Sigmoid colon (tissue), 7 donors: ENCODE data around the gene SCOC. TPM values are rescaled to one million over a fixed set of nuclear protein-coding genes. Genes with fewer than 3 reads are reported as not detected.

ENCODE experiments used
- DNase-seq: peaks from one replicate; pipeline ENCODE4 v3.0.0-alpha.2; 2019
- H3K27ac ChIP-seq, 4 donors: fragments of 200-600 bp; sonication (generic); one replicate each; pipeline ENCODE4 v1.5.1; 2016 to 2019; ENCODE audit warnings: mild to moderate bottlenecking in 1 of 4
- H3K27me3 ChIP-seq, 3 donors: fragments of 200-600 bp; sonication (generic); one replicate each; pipeline ENCODE4 v1.5.1; 2019; ENCODE audit warnings: mild to moderate bottlenecking in 1 of 3
- H3K36me3 ChIP-seq, 4 donors: fragments of 200-600 bp; sonication (generic); one replicate each; pipeline ENCODE4 v1.5.1; 2016 to 2019
- H3K4me1 ChIP-seq, 4 donors: fragments of 200-600 bp; sonication (generic); one replicate each; pipeline ENCODE4 v1.5.1; 2017 to 2019
- H3K4me3 ChIP-seq, 4 donors: fragments of 200-600 bp; sonication (generic); one replicate each; pipeline ENCODE4 v1.5.1; 2017 to 2019; ENCODE audit warnings: mild to moderate bottlenecking in 2 of 4, moderate library complexity in 1 of 4
- H3K9me3 ChIP-seq, 4 donors: fragments of 200-600 bp in 3 of 4; sonication (generic) in 3 of 4; one replicate each; pipeline versions ENCODE4 v1.5.1 to v1.6.1; 2013 to 2019
- EP300 ChIP-seq, 4 donors: sonication (generic); formaldehyde crosslinking; IDR thresholded peaks; one replicate each; pipeline ENCODE4 v1.6.1; 2017; ENCODE audit warnings: antibody characterized with exemption in 4 of 4
- POLR2A ChIP-seq, 2 donors: fragments of 450-650 bp; IDR thresholded peaks; one replicate each; pipeline ENCODE4 v1.6.1; 2016; ENCODE audit warnings: antibody characterized with exemption in 2 of 2, mild to moderate bottlenecking in 2 of 2, moderate library complexity in 2 of 2
- POLR2AphosphoS5 ChIP-seq, 4 donors: sonication (generic); formaldehyde crosslinking; IDR thresholded peaks; one replicate each; pipeline ENCODE4 v1.6.1; 2017; ENCODE audit warnings: antibody characterized with exemption in 4 of 4
- WGBS, 2 donors: extraction: QIAGEN DNeasy Blood & Tissue Kit; methylation state at CpG; one replicate each; pipeline ENCODE4 v1.1.7; 2013; 5-methylcytosine and 5-hydroxymethylcytosine counted together
- intact Hi-C: fragments of 100-400 bp; cut with DNase I; formaldehyde crosslinking; loops from one replicate; pipeline ENCODE4 v1.15.1; 2023
- polyA plus RNA-seq, 3 donors: library from polyadenylated mRNA; stranded (reverse); fragments of 200-250 nt; gene quantifications; one replicate each; pipeline ENCODE4 v1.2.3, GENCODE V29; 2013
- total RNA-seq, 4 donors: library from RNA; depleted of rRNA; stranded (reverse); fragments of >200 nt; gene quantifications; one replicate each; pipeline ENCODE4 v1.1.0, GENCODE V29; 2016
- TF ChIP-seq, protein P1 (sequence below), 4 experiments: fragments of 450-650 bp in 3 of 4; fragments of 200-600 bp in 1 of 4; IDR thresholded peaks; one replicate each; pipeline ENCODE4 v1.5.1; 2016 to 2019; ENCODE audit warnings: antibody characterized with exemption in 4 of 4, mild to moderate bottlenecking in 3 of 4, moderate library complexity in 2 of 4
- donor health status: healthy with polysubstance abuse.
- donor health status: Bipolar disorder and iron deficiency.
- donor health status: healthy.

SCOC gene
- total and polyA plus RNA-seq, 7 donors, result 51.8 to 159 (median 73.5) TPM

DNA sequence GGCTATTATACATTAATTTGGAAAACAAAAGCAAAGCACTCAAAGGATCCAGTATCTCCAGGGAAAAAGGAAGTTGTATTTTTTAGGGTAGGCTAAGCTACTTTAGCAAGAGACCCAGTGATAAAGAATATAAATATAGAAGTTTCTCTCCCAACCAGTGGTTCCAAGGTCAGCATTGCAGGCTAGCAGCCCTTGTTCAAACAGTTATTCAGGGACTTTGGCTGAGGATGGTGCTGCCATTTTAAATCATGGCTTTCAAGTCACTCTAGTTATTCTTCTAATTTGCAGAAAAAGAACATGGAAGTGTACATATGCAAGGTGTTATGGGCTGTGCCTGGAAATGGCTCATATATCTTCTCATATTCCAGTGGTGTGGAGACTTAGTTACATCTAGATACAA, 9.3 kb downstream of the SCOC start:
- TF ChIP-seq POLR2AphosphoS5 (IDR thresholded peaks at IDR 0.05), result no peak
- Histone ChIP-seq H3K27me3 (no peaks in the 10 kb centered on the region), H3K36me3 (peaks cover 0 to 38% (median 1%) of the 10 kb centered on the region in 4 donors), H3K4me3 (no peak overlapping the region), H3K4me1 (peaks cover 0 to 5% (median 0%) of the 10 kb centered on the region in 4 donors), H3K9me3 (no peaks in the 10 kb centered on the region), H3K27ac (no peak overlapping the region)
- intact Hi-C loops, result no loop called here
- DNase-seq, result no peak

DNA sequence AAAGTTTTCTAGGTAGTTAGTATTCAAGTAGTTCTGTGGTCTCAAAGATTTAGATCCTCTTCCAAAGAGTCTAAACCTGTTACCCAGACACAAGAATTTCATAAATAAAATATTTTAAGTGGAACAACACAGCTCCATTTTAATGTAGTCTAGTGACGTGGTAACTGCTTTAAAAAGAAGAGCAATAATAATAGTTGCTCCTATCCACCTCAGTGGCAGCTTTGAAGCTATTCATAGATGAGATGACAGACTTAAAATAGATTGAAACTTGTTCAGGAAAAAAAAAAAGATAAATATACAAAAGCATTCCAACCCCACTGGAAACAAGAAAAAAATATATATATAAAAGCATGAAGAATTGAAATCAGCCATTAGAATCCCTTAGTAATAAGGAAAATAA, 14.6 kb downstream of the SCOC start:
- H3K36me3 ChIP-seq, result peaks cover 0 to 9% (median 0%) of the 10 kb centered on the region in 4 donors
- H3K27me3 ChIP-seq, result no peaks in the 10 kb centered on the region
- no peak for DNase-seq
- TF ChIP-seq, protein P1, sequence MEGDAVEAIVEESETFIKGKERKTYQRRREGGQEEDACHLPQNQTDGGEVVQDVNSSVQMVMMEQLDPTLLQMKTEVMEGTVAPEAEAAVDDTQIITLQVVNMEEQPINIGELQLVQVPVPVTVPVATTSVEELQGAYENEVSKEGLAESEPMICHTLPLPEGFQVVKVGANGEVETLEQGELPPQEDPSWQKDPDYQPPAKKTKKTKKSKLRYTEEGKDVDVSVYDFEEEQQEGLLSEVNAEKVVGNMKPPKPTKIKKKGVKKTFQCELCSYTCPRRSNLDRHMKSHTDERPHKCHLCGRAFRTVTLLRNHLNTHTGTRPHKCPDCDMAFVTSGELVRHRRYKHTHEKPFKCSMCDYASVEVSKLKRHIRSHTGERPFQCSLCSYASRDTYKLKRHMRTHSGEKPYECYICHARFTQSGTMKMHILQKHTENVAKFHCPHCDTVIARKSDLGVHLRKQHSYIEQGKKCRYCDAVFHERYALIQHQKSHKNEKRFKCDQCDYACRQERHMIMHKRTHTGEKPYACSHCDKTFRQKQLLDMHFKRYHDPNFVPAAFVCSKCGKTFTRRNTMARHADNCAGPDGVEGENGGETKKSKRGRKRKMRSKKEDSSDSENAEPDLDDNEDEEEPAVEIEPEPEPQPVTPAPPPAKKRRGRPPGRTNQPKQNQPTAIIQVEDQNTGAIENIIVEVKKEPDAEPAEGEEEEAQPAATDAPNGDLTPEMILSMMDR (IDR thresholded peaks at IDR 0.05), result no peak
- no peak for TF ChIP-seq POLR2A (IDR thresholded peaks at IDR 0.05)
- no peak for TF ChIP-seq EP300 (IDR thresholded peaks at IDR 0.05)
- TF ChIP-seq POLR2AphosphoS5 (IDR thresholded peaks at IDR 0.05), result no peak
- H3K27ac ChIP-seq, result no peak overlapping the region
- 90 to 92% methylated on average over 1 of the region's 1 CpG for WGBS, 2 donors
- intact Hi-C loops, result no loop called here
- H3K4me3 ChIP-seq, result no peak overlapping the region
- H3K4me1 ChIP-seq, result no peaks in the 10 kb centered on the region
- H3K9me3 ChIP-seq, result no peaks in the 10 kb centered on the region

DNA sequence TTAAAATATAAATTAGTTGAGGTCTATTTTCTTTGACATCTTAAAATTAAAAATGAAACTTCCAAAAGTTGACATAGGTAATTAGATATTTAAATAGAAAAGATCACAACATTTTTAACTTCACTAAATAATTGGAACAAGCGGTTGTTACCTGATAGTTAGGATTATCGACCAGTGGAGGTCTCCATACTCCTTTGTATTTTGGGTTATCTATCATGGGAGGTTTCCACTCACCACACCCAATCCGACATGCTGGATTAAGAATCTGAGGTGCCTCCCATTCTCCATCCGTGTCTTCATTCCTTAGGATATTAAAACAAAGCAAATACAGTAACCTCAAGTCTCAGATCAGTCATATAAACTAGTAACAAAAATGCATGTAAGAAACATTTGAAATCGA, 22.2 kb downstream of the SCOC start:
- no peaks in the 10 kb centered on the region for H3K36me3 ChIP-seq
- H3K27me3 ChIP-seq, result no peaks in the 10 kb centered on the region
- no peaks in the 10 kb centered on the region for H3K4me1 ChIP-seq
- no peak overlapping the region for H3K27ac ChIP-seq
- intact Hi-C loops, result no loop called here
- no peak for DNase-seq
- no peaks in the 10 kb centered on the region for H3K9me3 ChIP-seq
- H3K4me3 ChIP-seq, result no peak overlapping the region
- 56 to 80% methylated on average over 5 of the region's 5 CpGs for WGBS, 2 donors
- TF ChIP-seq, protein P1 (IDR thresholded peaks at IDR 0.05), result no peak
- TF ChIP-seq EP300 (IDR thresholded peaks at IDR 0.05), result no peak
- no peak for TF ChIP-seq POLR2AphosphoS5 (IDR thresholded peaks at IDR 0.05)

DNA sequence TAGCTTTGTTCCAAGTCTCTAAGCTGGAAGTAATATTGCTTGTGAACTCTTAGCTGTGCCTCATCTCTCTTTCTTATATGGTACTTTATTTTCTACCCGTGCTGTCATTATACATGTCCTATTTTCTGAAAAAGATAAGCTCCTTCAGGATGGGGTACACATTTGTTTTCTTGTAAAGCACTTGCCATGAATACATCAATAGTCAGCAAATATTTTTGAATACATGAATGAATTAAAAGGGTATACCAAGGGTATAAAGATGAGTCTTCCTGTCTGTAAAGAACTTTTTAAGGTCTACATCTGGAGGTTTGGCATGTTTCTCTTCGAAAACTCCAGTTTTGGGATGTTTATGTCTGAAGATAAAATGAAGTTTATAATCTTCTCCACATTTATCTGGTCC, 26.7 kb downstream of the SCOC start:
- Histone ChIP-seq H3K4me1 (no peaks in the 10 kb centered on the region), H3K4me3 (no peak overlapping the region), H3K36me3 (no peaks in the 10 kb centered on the region), H3K27ac (no peak overlapping the region), H3K9me3 (no peaks in the 10 kb centered on the region), H3K27me3 (no peaks in the 10 kb centered on the region)
- TF ChIP-seq POLR2A (IDR thresholded peaks at IDR 0.05), result no peak
- TF ChIP-seq EP300 (IDR thresholded peaks at IDR 0.05), result no peak
- no peak for TF ChIP-seq POLR2AphosphoS5 (IDR thresholded peaks at IDR 0.05)
- TF ChIP-seq, protein P1 (IDR thresholded peaks at IDR 0.05), result no peak
- WGBS, 2 donors, result 82 to 87% methylated on average over 2 of the region's 2 CpGs
- no peak for DNase-seq
- intact Hi-C loops, result no loop called here

DNA sequence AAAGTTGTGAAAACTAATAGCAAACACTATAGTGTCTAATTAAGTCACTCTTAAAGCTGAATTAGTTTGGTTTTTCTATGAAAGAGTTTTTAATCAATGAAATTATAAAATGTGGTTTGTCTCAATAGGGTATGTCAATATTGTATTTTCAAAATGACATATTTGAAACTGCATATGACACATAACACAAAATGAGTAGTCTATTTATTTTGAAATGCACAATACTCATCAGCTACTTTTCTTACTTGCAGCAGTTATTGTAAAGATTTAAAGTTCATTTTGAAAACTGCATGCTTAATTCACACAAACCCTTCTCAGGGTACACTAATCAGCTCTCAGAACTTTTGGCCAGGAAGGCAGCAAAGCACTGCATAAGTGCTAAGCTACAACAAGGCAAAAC, 32.8 kb downstream of the SCOC start:
- no peak overlapping the region for H3K4me3 ChIP-seq
- DNase-seq, result no peak
- TF ChIP-seq, protein P1 (IDR thresholded peaks at IDR 0.05), result no peak
- TF ChIP-seq POLR2AphosphoS5 (IDR thresholded peaks at IDR 0.05) (no peak), EP300 (IDR thresholded peaks at IDR 0.05) (no peak), POLR2A (IDR thresholded peaks at IDR 0.05) (no peak)
- H3K27me3 ChIP-seq, result no peaks in the 10 kb centered on the region
- H3K36me3 ChIP-seq, result no peaks in the 10 kb centered on the region
- H3K4me1 ChIP-seq, result no peaks in the 10 kb centered on the region
- no peaks in the 10 kb centered on the region for H3K9me3 ChIP-seq
- no peak overlapping the region for H3K27ac ChIP-seq
- intact Hi-C loops, result no loop called here
